WTC11 (cell line): ENCODE results near the gene FAM227B. TPM values are rescaled to one million over a fixed set of nuclear protein-coding genes. Genes with fewer than 3 reads are reported as not detected.

Experiments used
- CTCF ChIP-seq: fragments of 200-600 bp; IDR thresholded peaks from 2 replicates; pipeline ENCODE4 v1.8.0; 2022; ENCODE audit warnings: antibody characterized with exemption
- E2F1 ChIP-seq: sonication (generic); formaldehyde crosslinking; IDR thresholded peaks from 2 replicates; pipeline ENCODE4 v1.8.0; 2022; ENCODE audit warnings: mild to moderate bottlenecking, missing genetic modification reagents
- E2F5 ChIP-seq: sonication (generic); formaldehyde crosslinking; IDR thresholded peaks from 2 replicates; pipeline ENCODE4 v1.8.1; 2022; ENCODE audit warnings: mild to moderate bottlenecking, moderate library complexity, missing genetic modification reagents
- FOXJ3 ChIP-seq: sonication (generic); formaldehyde crosslinking; IDR thresholded peaks from 2 replicates; pipeline ENCODE4 v1.9.0; 2021; ENCODE audit warnings: missing genetic modification reagents, mild to moderate bottlenecking, borderline replicate concordance
- HMGXB4 ChIP-seq: sonication (generic); formaldehyde crosslinking; IDR thresholded peaks from 2 replicates; pipeline ENCODE4 v1.8.1; 2023; ENCODE audit warnings: mild to moderate bottlenecking, moderate library complexity, missing genetic modification reagents
- KAT7 ChIP-seq: sonication (generic); formaldehyde crosslinking; IDR thresholded peaks from 2 replicates; pipeline ENCODE4 v1.8.1; 2023; ENCODE audit warnings: missing genetic modification reagents, mild to moderate bottlenecking, borderline replicate concordance
- PREB ChIP-seq: sonication (generic); formaldehyde crosslinking; IDR thresholded peaks from 2 replicates; pipeline ENCODE4 v1.8.1; 2022; ENCODE audit warnings: mild to moderate bottlenecking, missing genetic modification reagents, moderate library complexity, borderline replicate concordance
- ZNF281 ChIP-seq: sonication (generic); formaldehyde crosslinking; IDR thresholded peaks from 2 replicates; pipeline ENCODE4 v1.8.0; 2023; ENCODE audit warnings: mild to moderate bottlenecking, missing genetic modification reagents
- ZNF396 ChIP-seq: fragments of 250-450 bp; sonication (Bioruptor Pico); IDR thresholded peaks from 2 replicates; pipeline ENCODE4 v1.8.0; 2021; ENCODE audit warnings: mild to moderate bottlenecking, moderate library complexity, borderline replicate concordance
- ZNF425 ChIP-seq: fragments of 250-450 bp; sonication (Bioruptor Pico); conservative IDR thresholded peaks from 2 replicates; pipeline ENCODE4 v1.9.0; 2021; ENCODE audit warnings: mild to moderate bottlenecking
- ZNF512 ChIP-seq: sonication (generic); formaldehyde crosslinking; IDR thresholded peaks from 2 replicates; pipeline ENCODE4 v1.8.1; 2022; ENCODE audit warnings: missing genetic modification reagents, borderline replicate concordance
- ZSCAN18 ChIP-seq: fragments of 250-450 bp; sonication (Bioruptor Pico); IDR thresholded peaks from 2 replicates; pipeline ENCODE4 v2.1.2; 2022; ENCODE audit warnings: mild to moderate bottlenecking, moderate library complexity
- total RNA-seq: library from RNA; stranded (reverse); gene quantifications from 3 replicates; pipeline ENCODE4 v1.2.3, GENCODE V29; 2021

FAM227B gene
- total RNA-seq, 1 experiment from 2014 or later: 6.8 TPM

GRCh38 chr15:49610157-49610918 lies 10.3 kb downstream of the FAM227B start (continued):
- no peak for TF ChIP-seq HMGXB4 (CRISPR knock-in tag)
- no peak for TF ChIP-seq E2F1
- TF ChIP-seq FOXJ3 (CRISPR knock-in tag): no peak
- TF ChIP-seq E2F5 (CRISPR knock-in tag): no peak
- TF ChIP-seq ZNF396 (CRISPR knock-in tag): no peak
- no peak for TF ChIP-seq ZNF281 (CRISPR knock-in tag)
- TF ChIP-seq ZNF512 (CRISPR knock-in tag): no peak
- no peak for TF ChIP-seq CTCF
- no peak for TF ChIP-seq PREB (CRISPR knock-in tag)
- no peak for TF ChIP-seq ZSCAN18 (CRISPR knock-in tag)
- no peak for TF ChIP-seq KAT7 (CRISPR knock-in tag)
- TF ChIP-seq ZNF425 (CRISPR knock-in tag): no peak
